ENCODE results near the gene SLFNL1.

The SLFNL1 gene

GRCh38 chr1:40985161-40985560 lies 36.4 kb downstream of the SLFNL1 start:
- DNase-seq = no peak

- no peak for DNase-seq
Observed at GRCh38 chr1:40984531-40984930, 37.0 kb downstream of the SLFNL1 start.

- no peak for DNase-seq
Observed at GRCh38 chr1:40984066-40984465, 37.5 kb downstream of the SLFNL1 start.

GRCh38 chr1:40983286-40983685 lies 38.2 kb downstream of the SLFNL1 start:
- DNase-seq = no peak

- DNase-seq = no peak
Observed at GRCh38 chr1:40982721-40983120, 38.8 kb downstream of the SLFNL1 start.

- no peak for DNase-seq
Observed at GRCh38 chr1:40981691-40982448, 39.7 kb downstream of the SLFNL1 start.

- DNase-seq = peak in 2 of 3 donors; percentile 31 to 48
Observed at GRCh38 chr1:40980453-40981121, 40.9 kb downstream of the SLFNL1 start.

- peak in 1 of 3 donors; percentile 29 for DNase-seq
Observed at GRCh38 chr1:40980068-40980452, 41.5 kb downstream of the SLFNL1 start.

GRCh38 chr1:40979241-40980067 lies 42.1 kb downstream of the SLFNL1 start, which contains the start of gene CTPS1:
TSS of gene CTPS1 (plus strand) at chr1:40979696. CDS start at chr1:40983291, 3,595 bp downstream.
- DNase-seq = peak; percentile 93 to 98 (median 98)

- no peak for DNase-seq
Observed at GRCh38 chr1:40978886-40979240, 42.7 kb downstream of the SLFNL1 start.

GRCh38 chr1:40977716-40978115 lies 43.8 kb downstream of the SLFNL1 start:
- DNase-seq = no peak

- DNase-seq = no peak
Observed at GRCh38 chr1:40976952-40977690, 44.4 kb downstream of the SLFNL1 start.

GRCh38 chr1:40974945-40975344 lies 46.6 kb downstream of the SLFNL1 start:
- DNase-seq = no peak

- DNase-seq = no peak
Observed at GRCh38 chr1:40973912-40974311, 47.6 kb downstream of the SLFNL1 start.

GRCh38 chr1:40971966-40972365 lies 49.6 kb downstream of the SLFNL1 start:
- DNase-seq = peak; percentile 46 to 62 (median 55)

GRCh38 chr1:40969445-40969844 lies 52.1 kb downstream of the SLFNL1 start:
- no peak for DNase-seq

- no peak for DNase-seq
Observed at GRCh38 chr1:40966417-40966816, 55.1 kb downstream of the SLFNL1 start.
